Cerebellar cortex (tissue), 1 donor: Measurements from ENCODE around the gene ILF2.
A peak's percentile ranks its signal among the peaks of the same experiment; 100 is the strongest.

ENCODE experiments used
- DNase-seq: peaks from one replicate; pipeline ENCODE4 v3.0.0-alpha.2; 2015; ENCODE audit warnings: low spot score

ILF2 gene

DNA sequence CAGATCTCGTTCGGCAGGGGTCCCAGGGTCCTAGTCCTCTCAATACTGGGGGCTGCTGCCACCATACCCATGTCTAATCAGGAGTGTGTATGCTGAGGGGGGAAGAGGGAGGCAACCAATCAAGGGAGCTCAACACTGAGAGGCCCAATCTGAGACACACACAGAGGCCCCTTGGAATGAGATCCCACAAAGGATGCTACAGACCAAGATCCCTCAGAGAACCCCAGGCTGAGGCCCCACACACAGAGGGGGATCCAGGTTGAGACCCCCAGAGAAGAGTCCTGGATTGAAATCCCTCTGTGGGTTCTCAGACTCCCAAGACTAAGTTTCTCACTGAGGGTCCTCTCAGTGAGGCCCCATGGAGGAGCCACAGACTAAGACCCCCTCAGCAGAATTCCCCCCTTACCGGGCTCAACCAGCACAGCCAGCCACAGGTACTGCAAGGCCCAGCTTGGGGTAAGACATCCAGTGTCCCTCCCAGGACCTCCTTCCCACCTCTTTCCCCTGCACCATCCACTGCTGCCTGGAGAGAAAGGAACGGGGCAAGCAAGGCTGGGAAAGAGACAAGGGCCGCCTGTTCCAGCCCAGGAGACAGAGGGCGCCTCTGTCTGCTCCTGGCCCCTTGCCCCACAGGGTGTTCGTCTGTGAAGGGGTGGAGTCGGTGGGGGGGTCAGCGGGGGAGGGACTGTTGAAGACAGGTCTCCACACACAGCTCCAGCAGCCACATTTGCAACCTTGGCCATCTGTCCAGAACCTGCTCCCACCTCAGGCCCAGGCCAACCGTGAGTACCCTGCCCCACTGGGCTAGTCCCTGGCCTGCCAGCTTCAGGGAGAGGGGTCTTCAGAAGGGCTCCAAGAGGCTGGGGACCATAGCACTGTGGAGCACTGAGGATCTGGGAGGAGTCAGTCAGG lies 42.8 kb downstream of the ILF2 start, which contains the start of gene S100A1:
Gene S100A1, plus strand, starts transcription at position 720 of the 912 bp plus-strand sequence. CDS start 2,088 bp downstream, outside the sequence.
- DNase-seq: peak; percentile 67

DNA sequence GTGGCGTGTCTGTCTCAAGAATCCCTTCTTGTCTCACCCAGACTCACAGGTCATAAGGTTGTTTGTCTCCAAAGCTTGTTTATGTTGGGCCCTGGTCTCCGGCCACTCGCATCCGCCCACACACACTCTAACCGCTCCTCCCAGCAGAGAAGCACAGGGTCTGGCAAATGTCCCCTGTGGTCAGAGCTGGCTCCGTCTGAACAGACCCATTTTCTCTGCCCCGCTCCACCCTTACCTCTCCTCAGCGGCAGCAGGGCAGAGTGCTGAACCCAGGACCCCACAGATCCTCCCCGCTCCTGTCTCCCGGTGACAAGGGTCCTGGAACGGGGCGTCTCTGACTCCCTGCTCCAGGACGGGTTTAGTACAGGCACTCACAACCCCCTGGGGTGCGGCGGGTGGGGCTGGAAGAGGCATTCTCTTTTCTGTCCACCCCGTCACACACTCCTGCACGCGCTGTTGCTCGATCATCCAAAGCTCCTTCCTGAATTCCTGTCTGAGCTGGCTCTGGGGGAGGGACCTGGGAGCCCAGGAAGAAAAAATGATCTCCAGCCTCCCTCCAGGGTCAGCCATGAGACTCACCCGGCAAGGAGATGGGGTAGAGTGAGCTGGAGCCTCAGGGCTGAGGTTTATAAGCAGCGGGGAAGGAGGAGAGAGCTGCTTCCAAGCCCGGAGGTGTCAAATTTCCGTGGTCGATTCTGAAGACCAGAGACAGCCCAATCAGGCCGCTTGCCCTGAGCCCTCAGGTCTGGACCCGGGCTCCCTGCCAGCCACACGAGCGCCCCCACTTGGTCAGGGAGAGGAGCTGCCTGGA lies 43.7 kb downstream of the ILF2 start, which contains the start of gene S100A13:
Gene S100A13, minus strand, starts transcription at position 602 of the 811 bp plus-strand sequence. CDS start 1,033 bp downstream, outside the sequence.
- peak; percentile 92 for DNase-seq

DNA sequence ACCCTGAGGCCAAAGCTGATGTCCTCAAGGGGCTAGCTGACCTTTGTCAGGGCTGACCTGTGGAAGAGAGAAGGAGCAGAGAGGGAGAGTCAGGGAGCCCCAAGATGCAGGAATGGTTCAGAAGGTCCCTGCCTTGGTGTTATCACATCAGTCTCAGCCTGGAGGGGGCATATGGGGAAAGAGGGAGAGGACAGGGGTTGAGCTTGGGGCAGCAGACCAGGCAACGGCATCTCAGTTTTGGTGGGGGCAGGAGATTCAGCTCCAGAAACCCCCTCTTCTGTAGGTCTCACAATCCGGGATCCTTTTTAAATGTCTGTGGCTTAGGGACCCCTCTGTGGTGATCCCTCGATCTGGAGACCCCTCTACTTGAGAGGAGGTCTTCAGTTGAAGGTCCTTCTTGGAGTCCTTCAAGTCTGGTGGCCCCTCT lies 44.3 kb downstream of the ILF2 start:
- DNase-seq: no peak

DNA sequence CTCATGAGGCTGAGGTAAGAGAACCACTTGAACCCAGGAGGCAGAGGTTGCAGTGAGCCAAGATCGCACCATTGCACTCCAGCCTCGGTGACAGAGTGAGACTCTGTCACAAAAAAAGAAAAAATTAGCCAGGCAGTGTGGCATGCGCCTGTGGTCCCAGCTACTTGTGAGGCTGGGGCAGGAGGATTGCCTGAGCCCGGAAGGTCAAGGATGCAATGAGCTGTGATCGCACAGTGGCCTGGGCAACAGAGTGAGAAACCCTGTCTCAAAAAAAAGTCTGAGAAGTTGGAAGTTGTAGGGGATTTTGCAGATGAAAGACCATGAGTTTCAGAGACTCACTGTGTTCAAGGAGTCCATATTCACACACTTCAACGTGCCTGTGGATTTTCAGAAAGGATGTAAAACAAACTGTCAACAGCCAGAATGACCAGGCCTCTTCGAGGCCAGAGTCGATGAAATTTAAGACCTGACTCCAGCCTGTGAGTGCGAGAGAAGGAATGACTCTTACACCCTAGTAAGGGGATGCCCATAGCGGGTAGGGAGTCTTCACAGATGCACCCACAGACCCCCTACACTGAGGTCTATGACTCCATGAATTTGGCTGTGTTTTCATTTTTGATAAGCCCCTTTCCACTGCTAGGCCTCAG lies 45.7 kb downstream of the ILF2 start:
- no peak for DNase-seq

DNA sequence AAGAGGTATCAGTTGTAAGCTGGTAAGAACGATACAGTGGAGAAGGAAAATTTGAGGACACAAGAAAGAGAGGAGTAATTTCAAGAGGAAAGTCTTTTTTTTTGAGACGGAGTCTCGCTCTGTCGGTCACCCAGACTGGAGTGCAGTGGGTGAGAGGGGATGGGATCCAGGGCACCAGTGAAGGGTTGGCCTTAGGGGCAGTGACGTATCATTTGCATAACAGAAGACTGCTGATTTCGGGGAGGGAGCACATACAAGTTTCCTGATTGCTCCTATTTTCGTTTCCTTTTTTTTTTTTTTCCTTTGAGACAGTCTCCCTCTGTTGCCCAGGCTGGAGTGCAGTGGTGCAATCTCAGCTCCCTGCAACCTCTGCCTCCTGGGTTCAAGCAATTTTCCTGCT lies 47.7 kb downstream of the ILF2 start:
- no peak for DNase-seq

DNA sequence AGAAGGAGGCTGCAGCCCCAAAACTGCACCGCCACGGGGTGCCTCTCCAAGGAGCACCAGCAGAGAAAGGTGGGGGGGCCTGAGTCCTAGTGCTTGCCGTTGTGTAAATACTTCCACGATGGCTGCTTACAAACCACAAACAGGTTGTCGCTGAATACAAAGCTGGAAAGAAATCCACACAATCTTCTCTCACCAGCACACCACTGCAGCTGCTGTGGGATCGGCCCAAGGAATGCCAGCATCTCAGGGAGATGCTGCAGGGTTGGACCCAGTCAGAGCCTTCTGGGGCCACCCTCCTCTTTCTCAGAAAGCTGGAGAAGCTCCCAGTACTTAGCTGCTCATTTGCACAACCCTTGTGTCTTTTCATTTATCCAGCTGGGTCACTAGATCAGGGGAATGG lies 51.6 kb downstream of the ILF2 start:
- DNase-seq: no peak

DNA sequence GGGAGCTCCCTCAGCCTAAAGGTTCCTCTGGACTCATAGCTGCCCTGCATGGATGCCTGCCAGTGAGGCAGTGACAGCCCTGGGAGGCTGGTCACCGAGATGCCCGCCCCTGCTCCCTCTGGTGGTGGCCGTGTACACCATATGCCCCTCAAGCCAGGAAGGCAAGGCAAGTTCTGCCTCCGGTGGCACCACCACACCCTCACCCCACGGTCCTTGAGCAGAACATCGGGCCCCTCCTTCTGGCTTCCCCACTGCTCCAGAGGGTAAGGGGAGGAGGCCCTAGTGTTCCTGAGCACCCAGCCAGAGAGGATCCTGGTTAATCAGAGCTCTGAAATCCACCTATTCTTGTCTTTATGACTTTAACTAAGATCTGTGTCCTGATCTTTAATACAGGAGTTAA lies 53.1 kb downstream of the ILF2 start:
- DNase-seq: peak; percentile 52

DNA sequence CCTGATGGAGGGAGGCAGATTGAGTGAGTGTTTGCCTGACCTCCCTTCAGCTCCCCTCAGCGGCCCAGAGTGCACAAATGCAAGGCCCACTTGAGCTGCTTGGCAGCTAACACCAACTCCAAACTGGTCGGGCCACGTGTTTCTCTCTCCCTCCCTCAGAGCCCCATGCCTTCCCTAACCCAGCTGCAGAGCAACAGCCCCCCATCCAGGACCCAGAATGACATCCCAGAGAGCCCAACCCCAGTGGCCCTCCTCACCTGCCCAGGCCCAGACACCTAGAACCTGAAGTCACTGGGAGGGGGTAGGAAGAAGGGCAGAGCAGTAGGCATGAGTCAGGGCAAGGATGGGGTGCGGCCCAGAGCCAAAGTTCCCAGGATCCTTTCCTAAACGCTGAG lies 53.9 kb downstream of the ILF2 start:
- DNase-seq: no peak

DNA sequence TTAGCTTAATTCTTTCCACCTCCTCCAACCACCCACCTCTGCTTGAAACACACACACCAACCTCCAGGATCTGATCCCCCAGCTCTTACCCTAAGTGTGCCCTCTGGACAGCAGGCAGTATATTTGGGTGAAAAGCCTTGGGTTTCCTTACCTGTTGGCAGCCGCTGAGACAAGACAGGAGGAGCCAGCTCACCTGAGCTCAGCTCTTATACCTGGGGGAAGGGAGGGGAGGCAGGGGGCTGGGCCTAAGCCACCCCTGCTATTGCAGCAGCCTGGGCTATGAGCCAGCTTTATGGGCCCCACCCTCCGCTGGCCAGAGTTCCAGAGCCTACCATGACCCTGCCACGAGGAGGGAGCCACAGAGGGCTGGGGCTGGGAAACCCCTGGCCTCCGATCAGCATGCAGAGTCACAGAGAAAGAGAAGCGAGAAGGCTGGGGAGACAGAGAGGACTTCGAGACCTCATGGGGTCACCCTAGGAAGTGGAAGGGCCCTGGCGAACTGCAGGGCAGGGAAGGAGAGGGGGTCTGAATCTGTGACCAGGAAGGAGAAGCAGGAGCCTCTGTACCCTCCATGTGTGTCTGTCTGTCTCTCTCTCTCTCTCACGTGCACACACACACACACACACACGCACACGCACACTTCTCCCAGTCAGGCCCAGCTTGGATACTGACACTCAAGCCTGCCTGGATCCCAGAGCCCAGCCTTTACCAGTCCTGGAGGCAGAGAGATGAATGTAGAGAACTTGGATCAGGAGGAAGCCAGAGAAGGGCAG lies 54.5 kb downstream of the ILF2 start, which contains the start of gene S100A14:
Gene S100A14, minus strand, starts transcription at position 182 of the 773 bp plus-strand sequence. CDS start 467 bp downstream, outside the sequence.
- DNase-seq: no peak

DNA sequence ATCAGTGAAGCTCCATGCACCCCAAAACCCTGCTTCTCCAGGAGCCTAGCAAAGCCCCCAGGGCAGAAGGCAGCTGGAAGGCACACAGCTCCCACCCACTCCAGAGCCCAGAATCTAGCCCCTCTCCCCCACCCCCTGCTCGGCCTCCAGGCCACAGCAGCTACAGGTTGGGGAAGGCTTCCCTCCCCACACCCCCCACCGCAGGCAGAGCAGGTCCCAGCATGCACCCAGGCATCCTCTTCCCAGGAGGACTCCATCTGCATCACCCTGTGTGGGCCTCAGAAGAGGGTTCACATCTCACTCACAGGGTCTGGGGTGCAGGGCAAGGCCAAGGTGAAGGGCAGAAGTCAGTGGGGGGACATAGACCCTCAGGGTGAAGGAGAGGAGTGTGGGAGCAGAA lies 55.4 kb downstream of the ILF2 start:
- no peak for DNase-seq

DNA sequence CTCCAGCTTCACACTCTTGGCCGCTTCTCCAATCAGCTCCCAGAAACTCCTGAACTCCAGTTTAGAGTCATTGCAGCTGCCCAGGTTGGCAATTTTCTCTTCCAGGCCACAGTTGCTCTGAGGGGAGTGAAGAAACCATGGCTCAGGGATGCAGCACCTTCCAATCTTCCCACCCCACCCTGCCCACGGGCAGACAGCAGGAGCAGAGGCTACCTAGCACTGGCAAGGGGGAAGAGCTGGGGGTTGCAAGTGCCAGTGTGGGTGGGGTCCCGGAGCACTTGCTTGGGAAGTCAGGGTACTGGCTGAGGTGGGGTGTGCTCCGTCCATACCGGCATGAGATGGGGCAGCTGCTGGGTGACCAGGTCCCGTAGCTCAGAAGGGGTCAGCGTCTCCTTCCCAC lies 55.9 kb downstream of the ILF2 start:
- DNase-seq: no peak

DNA sequence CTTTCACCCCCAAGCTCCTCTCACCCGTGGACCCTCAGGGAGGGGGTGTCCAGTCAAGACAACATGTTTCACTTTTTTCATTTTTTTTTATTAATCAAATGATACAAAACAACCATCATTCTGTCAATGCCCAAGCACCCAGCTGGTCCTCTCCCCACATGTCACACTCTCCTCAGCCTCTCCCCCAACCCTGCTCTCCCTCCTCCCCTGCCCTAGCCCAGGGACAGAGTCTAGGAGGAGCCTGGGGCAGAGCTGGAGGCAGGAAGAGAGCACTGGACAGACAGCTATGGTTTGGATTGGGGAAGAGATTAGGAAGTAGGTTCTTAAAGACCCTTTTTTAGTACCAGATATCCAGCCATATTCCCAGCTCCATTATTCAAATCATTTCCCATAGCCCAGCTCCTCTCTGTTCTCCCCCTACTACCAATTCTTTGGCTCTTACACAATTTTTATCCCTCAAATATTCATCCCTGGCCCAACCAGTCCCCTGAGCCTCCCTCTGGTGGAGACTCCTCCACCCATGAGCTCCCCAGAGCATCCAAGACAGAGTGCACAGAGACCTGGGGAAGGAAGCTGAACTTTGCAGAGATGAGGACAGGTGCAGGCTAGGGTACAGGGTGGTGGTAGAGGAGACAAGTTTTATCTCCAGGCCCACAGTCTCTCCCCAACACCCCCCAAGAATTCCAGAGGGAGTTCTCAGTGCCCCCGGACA lies 56.4 kb downstream of the ILF2 start:
- DNase-seq: no peak

DNA sequence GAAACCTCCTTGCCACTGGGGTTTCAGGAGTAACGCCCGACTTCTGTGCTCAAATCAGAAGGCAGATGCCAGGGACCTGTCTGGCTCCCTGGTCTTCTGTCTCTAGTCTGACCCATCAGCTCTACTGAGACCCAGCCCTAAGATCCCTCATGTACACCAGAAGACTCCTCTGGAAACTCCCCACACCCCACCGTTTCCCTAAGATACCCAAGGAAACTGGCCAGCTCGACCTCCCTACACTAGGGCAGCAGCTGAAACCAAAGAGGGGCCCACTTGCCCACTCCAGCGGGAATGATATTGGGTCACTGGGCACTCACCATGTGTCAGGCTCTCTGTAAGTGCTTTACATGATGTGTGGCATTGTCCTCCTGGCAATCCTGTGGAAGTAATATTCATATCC lies 57.4 kb downstream of the ILF2 start:
- DNase-seq: no peak

DNA sequence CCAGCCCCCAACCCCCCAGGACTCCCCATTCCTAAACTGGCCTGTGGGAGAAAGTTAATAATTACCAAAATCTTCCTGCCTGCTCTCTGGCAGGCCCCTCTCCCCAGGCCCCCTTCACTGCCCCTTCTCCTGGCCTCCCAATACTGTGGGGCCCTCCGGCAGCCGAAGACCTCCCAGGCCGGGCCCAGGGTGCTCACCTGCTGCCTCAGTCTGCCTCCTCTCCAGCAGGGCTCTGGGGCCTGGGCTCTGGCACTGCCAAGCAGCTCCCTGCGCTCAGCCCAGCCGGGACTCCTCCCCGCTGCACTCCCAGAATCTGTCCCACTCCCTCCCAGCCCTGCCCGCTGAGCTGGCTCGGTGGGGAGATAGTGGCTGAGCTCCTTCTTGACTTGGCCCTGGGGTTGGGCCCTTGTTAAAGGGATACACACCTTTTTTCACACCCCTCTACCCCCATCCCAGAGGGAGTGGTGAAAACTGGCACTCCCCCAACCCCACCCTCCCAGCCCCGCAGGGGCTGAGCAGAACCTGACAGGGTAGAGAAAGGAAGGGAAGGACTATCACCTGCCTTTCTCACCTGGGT lies 58.0 kb downstream of the ILF2 start, which contains the start of gene S100A16:
Gene S100A16, minus strand, starts transcription at position 383 of the 577 bp plus-strand sequence. CDS start 4,986 bp downstream, outside the sequence.
- peak; percentile 44 for DNase-seq

DNA sequence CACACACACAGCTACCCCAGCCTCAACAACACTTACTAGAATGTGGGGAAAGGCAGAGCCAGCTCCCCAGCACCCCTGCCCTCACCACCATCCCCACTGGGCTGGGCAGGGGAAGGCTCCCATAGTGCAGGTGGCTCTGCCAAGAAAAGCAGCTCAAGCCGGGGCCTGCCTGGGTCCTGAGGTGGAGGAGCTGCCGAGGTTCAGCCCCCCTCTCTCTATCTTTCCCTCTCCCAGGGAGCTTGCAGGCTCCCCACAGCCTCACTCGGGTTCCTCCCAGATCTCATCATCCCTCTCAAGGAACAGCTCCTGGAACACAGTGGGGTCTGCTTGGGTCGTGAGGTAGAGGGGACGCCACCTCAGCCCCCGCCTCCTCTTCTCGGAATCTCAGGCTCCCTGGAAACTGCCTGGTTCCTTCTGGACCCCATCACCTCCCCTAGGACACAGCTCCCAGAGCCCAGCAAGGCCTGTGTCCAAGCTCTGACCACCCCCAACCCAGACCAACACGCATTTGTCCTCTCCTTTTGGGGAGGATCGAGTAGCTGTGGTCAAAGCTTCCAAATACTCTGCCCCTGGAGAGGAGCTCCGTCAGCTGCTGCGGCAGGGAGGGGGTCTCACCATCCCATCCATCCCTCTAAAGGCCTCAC lies 58.6 kb downstream of the ILF2 start:
- no peak for DNase-seq
